HG02870 (cell line): ENCODE data around the gene ANTXR2.

Experiments
- ATAC-seq: cut with Tn5 transposase; IDR thresholded peaks from one replicate; pipeline ENCODE4 v1.9.1; 2021; ENCODE audit warnings: mild to moderate bottlenecking, moderate library complexity; ENCODE audit not compliant: unreplicated experiment

Gene ANTXR2

GRCh38 chr4:79875344-79875899 lies 197.6 kb downstream of the ANTXR2 start:
- no peak for ATAC-seq

GRCh38 chr4:79874197-79874596 lies 198.8 kb downstream of the ANTXR2 start:
- ATAC-seq, result no peak

- no peak for ATAC-seq
Observed at GRCh38 chr4:79872738-79873137, 200.3 kb downstream of the ANTXR2 start.

- ATAC-seq, result no peak
Observed at GRCh38 chr4:79871961-79872360, 201.1 kb downstream of the ANTXR2 start.

- no peak for ATAC-seq
Observed at GRCh38 chr4:79869597-79870237, 203.3 kb downstream of the ANTXR2 start.

- ATAC-seq, result no peak
Observed at GRCh38 chr4:79865201-79865597, 207.8 kb downstream of the ANTXR2 start.

GRCh38 chr4:79864500-79865200 lies 208.4 kb downstream of the ANTXR2 start:
- ATAC-seq, result no peak

GRCh38 chr4:79863333-79863732 lies 209.7 kb downstream of the ANTXR2 start:
- ATAC-seq, result no peak

GRCh38 chr4:79862821-79863220 lies 210.2 kb downstream of the ANTXR2 start:
- no peak for ATAC-seq

GRCh38 chr4:79857811-79858210 lies 215.2 kb downstream of the ANTXR2 start:
- ATAC-seq, result no peak

- ATAC-seq, result no peak
Observed at GRCh38 chr4:79856196-79856595, 216.8 kb downstream of the ANTXR2 start.

GRCh38 chr4:79854856-79855502 lies 218.1 kb downstream of the ANTXR2 start:
- ATAC-seq, result no peak

- ATAC-seq, result no peak
Observed at GRCh38 chr4:79852305-79852730, 220.7 kb downstream of the ANTXR2 start.

GRCh38 chr4:79851625-79852304 lies 221.3 kb downstream of the ANTXR2 start:
- no peak for ATAC-seq
